CD4-positive, alpha-beta memory T cell (primary cell): ENCODE measurements around the gene RNF149. TPM values are rescaled to one million over a fixed set of nuclear protein-coding genes. Genes with fewer than 3 reads are reported as not detected.

Source experiments
- CTCF ChIA-PET: fragments of 350-600 bp; sonication (Branson Sonifier 250); formaldehyde crosslinking; loops from one replicate; lab custom pipeline; 2021; ENCODE audit warnings: inconsistent platforms; ENCODE audit not compliant: partially characterized antibody; lab: Charles Lee
- POLR2A ChIA-PET: fragments of 350-600 bp; sonication (Branson Sonifier 250); formaldehyde crosslinking; loops from one replicate; lab custom pipeline; 2021; ENCODE audit not compliant: partially characterized antibody; lab: Charles Lee
- DNase-seq, 5 donors: peaks; one replicate each; pipeline versions ENCODE4 v3.0.0 to v3.0.0-alpha.2; 2020 to 2022; ENCODE audit warnings: mixed read lengths in 1 of 5
- H3K27ac ChIP-seq: one replicate; pipeline ENCODE4 v1.7.0; 2013; ENCODE audit warnings: low read depth, low read length
- H3K27me3 ChIP-seq: 2 replicates; pipeline ENCODE4 v1.7.0; 2013; ENCODE audit warnings: mild to moderate bottlenecking, low read length, moderate library complexity; ENCODE audit not compliant: insufficient read depth
- H3K36me3 ChIP-seq: 2 replicates; pipeline ENCODE4 v1.7.0; 2013; ENCODE audit warnings: mild to moderate bottlenecking, low read length, moderate library complexity; ENCODE audit not compliant: insufficient read depth
- H3K4me1 ChIP-seq: 2 replicates; pipeline ENCODE4 v1.7.0; 2013; ENCODE audit warnings: mild to moderate bottlenecking, low read length, moderate library complexity; ENCODE audit not compliant: insufficient read depth
- H3K4me3 ChIP-seq, 2 donors: one replicate each; pipeline ENCODE4 v1.7.0; 2013; ENCODE audit warnings: low read length in 2 of 2, mild to moderate bottlenecking in 1 of 2
- H3K9me3 ChIP-seq, 2 donors: one replicate each; pipeline ENCODE4 v1.7.0; 2013; ENCODE audit warnings: low read length in 2 of 2, control low read depth in 1 of 2; ENCODE audit not compliant: control insufficient read depth in 1 of 2
- H3K27ac Mint-ChIP-seq, 7 donors: one replicate each; pipeline ENCODE4 v1.8.0; 2020 to 2021; ENCODE audit warnings: mixed read lengths in 7 of 7, mild to moderate bottlenecking in 6 of 7, inconsistent platforms in 3 of 7, moderate library complexity in 3 of 7
- H3K27me3 Mint-ChIP-seq, 2 donors: one replicate each; pipeline ENCODE4 v1.8.0; 2020 to 2021; ENCODE audit warnings: mixed read lengths in 2 of 2
- H3K36me3 Mint-ChIP-seq, 2 donors: one replicate each; pipeline ENCODE4 v1.8.0; 2020 to 2021; ENCODE audit warnings: mixed read lengths in 2 of 2, inconsistent platforms in 1 of 2, mild to moderate bottlenecking in 1 of 2
- H3K4me1 Mint-ChIP-seq, 4 donors: one replicate each; pipeline ENCODE4 v1.8.0; 2020 to 2021; ENCODE audit warnings: mixed read lengths in 4 of 4, mild to moderate bottlenecking in 1 of 4
- H3K4me3 Mint-ChIP-seq, 8 donors: one replicate each; pipeline ENCODE4 v1.8.0; 2020 to 2021; ENCODE audit warnings: mixed read lengths in 8 of 8, mild to moderate bottlenecking in 7 of 8, moderate library complexity in 6 of 8, inconsistent platforms in 3 of 8
- H3K9me3 Mint-ChIP-seq, 8 donors: one replicate each; pipeline ENCODE4 v1.8.0; 2020 to 2021; ENCODE audit warnings: mixed read lengths in 8 of 8, mild to moderate bottlenecking in 5 of 8, inconsistent platforms in 3 of 8, moderate library complexity in 1 of 8
- intact Hi-C: fragments of 100-400 bp; cut with micrococcal nuclease; formaldehyde crosslinking; loops from one replicate; pipeline ENCODE4 v1.15.1; 2023
- polyA plus RNA-seq, 2 donors: library from polyadenylated mRNA; unstranded; fragments of 300-500 nt; fragmentation: Illumina TruSeq; gene quantifications; one replicate each; pipeline ENCODE4 v1.2.3, GENCODE V29; 2021
- total RNA-seq, 2 experiments: library from RNA; stranded (reverse); gene quantifications; one replicate each; pipeline ENCODE4 v1.2.3, GENCODE V29; 2021

The RNF149 gene
- total and polyA plus RNA-seq, 4 experiments from 2014 or later, result 67.6 to 154 (median 116) TPM

DNA sequence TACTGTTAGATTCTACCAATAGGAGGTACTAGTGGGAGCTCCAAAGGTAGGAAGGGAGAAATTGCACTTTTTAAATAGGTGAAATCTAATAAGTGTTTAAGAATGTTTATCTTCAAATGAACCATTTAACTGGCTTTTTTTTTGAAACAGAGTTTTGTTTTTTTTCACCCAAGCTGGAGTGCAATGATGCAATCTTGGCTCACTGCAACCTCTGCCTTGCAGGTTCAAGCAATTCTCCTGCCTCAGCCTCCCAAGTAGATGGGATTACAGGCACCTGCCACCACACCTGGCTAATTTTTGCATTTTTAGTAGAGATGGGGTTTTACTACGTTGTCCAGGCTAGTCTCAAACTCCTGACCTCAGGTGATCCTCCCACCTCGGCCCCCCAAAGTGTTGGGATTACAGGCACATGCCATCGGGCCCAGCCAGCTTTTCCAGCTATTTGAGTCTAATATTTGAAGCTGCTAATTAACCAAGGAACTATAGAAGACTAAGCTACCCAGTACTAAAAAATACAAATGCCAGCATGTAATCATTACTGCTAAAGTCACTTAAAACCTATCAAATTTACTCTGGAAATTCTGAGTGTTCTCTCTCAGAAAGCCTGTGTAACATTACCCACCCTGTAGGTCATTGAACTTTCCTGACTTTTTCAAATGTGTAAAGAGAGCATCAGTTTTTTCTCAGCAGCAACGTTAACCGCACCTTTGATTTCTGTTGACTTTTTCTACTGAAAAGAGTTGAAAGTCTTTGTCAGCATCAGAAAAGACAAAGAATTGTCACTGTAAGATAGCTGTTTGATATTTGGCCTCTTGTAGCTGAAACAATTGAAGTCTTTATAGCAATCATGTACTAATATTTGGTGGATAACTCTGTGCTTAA, 24.6 kb upstream of the RNF149 start:
- Mint-ChIP-seq H3K4me1 (peaks cover 6 to 33% (median 10%) of the 10 kb centered on the region in 4 donors), H3K27me3 (no peaks in the 10 kb centered on the region), H3K27ac (peak overlapping the region in 3 of 7 donors; percentile 38 to 87 (median 76)), H3K36me3 (no peaks in the 10 kb centered on the region), H3K4me3 (peak overlapping the region in 2 of 8 donors; percentile 26 to 35), H3K9me3 (peaks cover 0 to 4% (median 0%) of the 10 kb centered on the region in 8 donors)
- Histone ChIP-seq H3K9me3 (no peaks in the 10 kb centered on the region), H3K27me3 (no peaks in the 10 kb centered on the region), H3K4me1 (peaks cover 60% of the 10 kb centered on the region), H3K4me3 (no peak overlapping the region), H3K36me3 (no peaks in the 10 kb centered on the region), H3K27ac (no peak overlapping the region)
- ChIA-PET CTCF (interaction anchor here (0.8 to 6.7 kb wide), 7 partner anchors 9 to 498 kb away, joined by 3 to 64 read pairs (median 7); partner anchors contain the start of genes CREG2 and RNF149), POLR2A (interaction anchor here (0.7 to 7.7 kb wide), 4 partner anchors 15 to 26 kb away, joined by 3 to 247 read pairs (median 4); partner anchors contain the start of gene RNF149)
- no peak for DNase-seq
- intact Hi-C loops, result no loop called here

DNA sequence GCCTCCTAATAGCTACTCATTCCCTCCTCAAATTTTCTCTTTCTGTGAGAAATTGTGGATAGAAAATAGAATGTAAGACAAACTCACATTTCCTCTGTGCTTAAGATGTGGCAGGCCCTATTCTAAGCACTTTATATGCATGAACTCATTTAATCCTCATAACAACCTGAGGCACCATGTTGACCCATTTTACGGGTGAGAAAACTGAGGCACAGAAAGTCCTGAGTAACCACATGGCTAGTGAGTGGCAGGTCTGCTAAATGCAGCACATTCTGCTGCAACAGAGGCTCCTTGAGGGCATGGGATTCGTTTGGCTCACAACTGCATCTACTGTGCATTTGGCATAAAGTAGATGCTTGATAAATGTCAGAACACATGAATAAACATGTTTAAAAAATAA, 22.7 kb upstream of the RNF149 start:
- H3K27me3 Mint-ChIP-seq, result no peaks in the 10 kb centered on the region
- intact Hi-C loops, result no loop called here
- ChIA-PET POLR2A (interaction anchor here (0.9 to 7.7 kb wide), 6 partner anchors 9 to 79 kb away, joined by 3 to 247 read pairs (median 12); partner anchors contain the start of genes CNOT11 and RNF149), CTCF (interaction anchor here (1.7 to 6.7 kb wide), 4 partner anchors 11 to 57 kb away, joined by 6 to 64 read pairs (median 13); no protein-coding TSS in a partner anchor)
- peak overlapping the region in 2 of 7 donors; percentile 69 to 88 for H3K27ac Mint-ChIP-seq
- Histone ChIP-seq H3K4me3 (no peak overlapping the region), H3K27me3 (no peaks in the 10 kb centered on the region), H3K9me3 (no peaks in the 10 kb centered on the region), H3K4me1 (peaks cover 78% of the 10 kb centered on the region), H3K36me3 (no peaks in the 10 kb centered on the region), H3K27ac (peak overlapping the region; percentile 52)
- H3K4me3 Mint-ChIP-seq, result peak overlapping the region in 3 of 8 donors; percentile 34 to 75 (median 39)
- H3K9me3 Mint-ChIP-seq, result no peaks in the 10 kb centered on the region
- no peak for DNase-seq
- peaks cover 5 to 31% (median 7%) of the 10 kb centered on the region in 4 donors for H3K4me1 Mint-ChIP-seq
- no peaks in the 10 kb centered on the region for H3K36me3 Mint-ChIP-seq

DNA sequence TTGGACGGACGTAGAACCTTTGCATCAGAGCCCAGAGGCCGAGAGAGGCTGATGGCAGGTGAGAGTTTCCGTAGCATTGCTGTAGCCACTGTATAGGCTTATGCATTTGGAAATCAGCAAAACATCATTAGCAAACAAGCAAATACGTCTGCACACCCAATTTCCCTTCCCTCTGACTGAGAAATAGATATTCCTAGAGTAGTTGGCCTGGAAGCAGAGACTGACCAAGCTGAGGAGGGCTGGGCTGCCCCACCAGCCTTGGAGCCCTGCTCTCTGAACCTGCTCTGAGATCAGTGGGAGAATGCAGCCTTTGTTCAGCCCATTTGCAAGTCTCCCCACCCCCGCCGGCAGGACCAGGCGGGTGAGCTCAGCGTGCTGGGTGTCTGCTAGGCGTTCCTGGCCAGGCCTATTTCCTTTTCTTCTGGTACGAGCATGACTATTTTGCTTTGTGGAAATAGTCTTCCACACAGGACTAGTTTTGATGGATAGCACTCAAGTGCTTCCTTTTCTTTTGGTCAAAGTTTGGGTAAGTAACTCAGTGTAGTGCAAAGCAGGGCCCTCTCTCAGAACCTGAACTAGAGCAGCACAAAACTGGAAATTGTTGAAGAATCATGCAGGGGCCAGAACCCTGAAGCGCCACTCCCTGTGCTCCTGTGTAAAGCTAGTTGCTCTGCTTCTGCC, 21.9 kb upstream of the RNF149 start:
- DNase-seq, result peak in 4 of 5 donors; percentile 32 to 55 (median 36)
- ChIA-PET POLR2A (interaction anchor here (0.6 to 7.7 kb wide), 10 partner anchors 10 to 78 kb away, joined by 3 to 247 read pairs (median 10); partner anchors contain the start of genes CNOT11 and RNF149), CTCF (interaction anchor here (0.6 to 6.7 kb wide), 7 partner anchors 9 to 58 kb away, joined by 3 to 64 read pairs (median 6); partner anchors contain the start of gene RNF149)
- Histone ChIP-seq H3K4me3 (peak overlapping the region in 1 of 2 donors; percentile 12), H3K9me3 (no peaks in the 10 kb centered on the region), H3K27me3 (no peaks in the 10 kb centered on the region), H3K36me3 (no peaks in the 10 kb centered on the region), H3K4me1 (peaks cover 78% of the 10 kb centered on the region), H3K27ac (peak overlapping the region; percentile 52)
- Mint-ChIP-seq H3K27me3 (no peaks in the 10 kb centered on the region), H3K9me3 (peaks cover 0 to 1% (median 0%) of the 10 kb centered on the region in 8 donors), H3K36me3 (no peaks in the 10 kb centered on the region), H3K27ac (no peak overlapping the region), H3K4me3 (peak overlapping the region in 5 of 8 donors; percentile 34 to 75 (median 63)), H3K4me1 (peaks cover 5 to 31% (median 7%) of the 10 kb centered on the region in 4 donors)
- intact Hi-C loops, result no loop called here

DNA sequence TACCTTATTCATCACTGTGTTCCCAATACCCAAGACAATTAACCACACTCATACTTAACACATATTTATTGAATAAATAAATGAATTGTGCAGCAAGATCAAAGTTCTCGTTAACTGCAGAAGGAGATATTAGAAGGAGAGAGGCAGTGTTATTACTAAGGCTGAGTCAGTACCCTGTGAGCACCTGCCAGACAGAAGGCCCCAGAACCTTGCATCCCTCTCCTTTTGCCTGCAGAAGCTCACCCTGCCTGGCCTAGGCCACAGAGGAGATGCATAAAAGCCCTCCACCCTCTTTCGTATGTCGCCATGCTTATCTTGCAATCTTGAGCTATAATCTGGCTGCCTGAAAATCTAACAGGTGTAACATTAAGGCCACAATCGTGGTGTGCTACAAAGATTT, 20.5 kb upstream of the RNF149 start:
- Mint-ChIP-seq H3K36me3 (no peaks in the 10 kb centered on the region), H3K9me3 (peaks cover 0 to 4% (median 0%) of the 10 kb centered on the region in 8 donors), H3K27ac (no peak overlapping the region), H3K4me1 (peaks cover 6 to 33% (median 8%) of the 10 kb centered on the region in 4 donors), H3K27me3 (no peaks in the 10 kb centered on the region), H3K4me3 (no peak overlapping the region)
- no peaks in the 10 kb centered on the region for H3K36me3 ChIP-seq
- intact Hi-C loops, result loop anchor here (2.0 kb wide), 1 partner anchor 14 kb away; no protein-coding TSS in a partner anchor
- POLR2A ChIA-PET, result interaction anchor here (0.6 to 7.7 kb wide), 19 partner anchors 8 to 771 kb away, joined by 3 to 247 read pairs (median 5); partner anchors contain the start of genes CNOT11, PDCL3, RFX8 and RNF149
- CTCF ChIA-PET, result interaction anchor here (1.1 to 6.7 kb wide), 8 partner anchors 9 to 58 kb away, joined by 3 to 64 read pairs (median 6); partner anchors contain the start of gene RNF149
- no peaks in the 10 kb centered on the region for H3K9me3 ChIP-seq
- peaks cover 75% of the 10 kb centered on the region for H3K4me1 ChIP-seq
- peak overlapping the region; percentile 52 for H3K27ac ChIP-seq
- no peaks in the 10 kb centered on the region for H3K27me3 ChIP-seq
- peak overlapping the region; percentile 2 to 39 for H3K4me3 ChIP-seq
- DNase-seq, result peak; percentile 29 to 71 (median 31)

DNA sequence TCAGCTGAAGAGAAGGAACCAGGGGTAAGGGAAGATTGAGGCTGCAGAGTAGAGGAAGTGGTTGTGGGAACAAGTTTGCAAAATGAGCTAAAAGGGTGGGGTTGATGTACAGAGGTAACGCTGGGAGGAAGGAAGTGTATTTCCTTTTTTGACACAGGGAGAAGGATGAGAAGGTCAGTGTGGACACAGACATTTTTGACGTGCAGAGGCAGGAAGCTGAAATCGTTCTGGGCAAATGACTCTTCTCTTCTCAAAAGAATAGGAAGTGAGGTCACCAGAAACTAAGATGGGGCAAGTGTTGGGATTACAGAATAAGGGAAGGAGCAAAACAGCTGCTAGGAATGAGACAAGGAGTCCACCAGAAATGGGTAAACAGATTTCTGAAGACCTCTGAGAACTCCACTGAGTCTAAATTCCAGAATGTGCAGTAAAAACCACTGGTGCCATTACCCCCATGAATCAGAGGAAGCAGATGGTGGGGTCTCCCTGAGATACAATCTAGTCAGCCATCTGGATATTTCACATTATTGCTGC, 20.0 kb upstream of the RNF149 start:
- H3K27me3 ChIP-seq, result no peaks in the 10 kb centered on the region
- H3K9me3 ChIP-seq, result no peaks in the 10 kb centered on the region
- no peak overlapping the region for H3K27ac Mint-ChIP-seq
- H3K4me1 ChIP-seq, result peaks cover 70% of the 10 kb centered on the region
- no peaks in the 10 kb centered on the region for H3K36me3 Mint-ChIP-seq
- peak; percentile 65 to 81 (median 80) for DNase-seq
- no peaks in the 10 kb centered on the region for H3K36me3 ChIP-seq
- H3K4me3 Mint-ChIP-seq, result no peak overlapping the region
- peak overlapping the region; percentile 2 to 39 for H3K4me3 ChIP-seq
- ChIA-PET POLR2A (interaction anchor here (0.6 to 7.7 kb wide), 21 partner anchors 8 to 770 kb away, joined by 3 to 247 read pairs (median 5); partner anchors contain the start of genes CNOT11, PDCL3, RFX8 and RNF149), CTCF (interaction anchor here (1.1 to 6.7 kb wide), 10 partner anchors 10 to 60 kb away, joined by 3 to 64 read pairs (median 4); partner anchors contain the start of gene RNF149)
- H3K4me1 Mint-ChIP-seq, result peaks cover 5 to 33% (median 6%) of the 10 kb centered on the region in 4 donors
- intact Hi-C loops, result loop anchor here (1.0 to 2.0 kb wide), 3 partner anchors 14 to 75 kb away; no protein-coding TSS in a partner anchor
- H3K27ac ChIP-seq, result peak overlapping the region; percentile 52
- no peaks in the 10 kb centered on the region for H3K27me3 Mint-ChIP-seq
- H3K9me3 Mint-ChIP-seq, result peaks cover 0 to 4% (median 0%) of the 10 kb centered on the region in 8 donors

DNA sequence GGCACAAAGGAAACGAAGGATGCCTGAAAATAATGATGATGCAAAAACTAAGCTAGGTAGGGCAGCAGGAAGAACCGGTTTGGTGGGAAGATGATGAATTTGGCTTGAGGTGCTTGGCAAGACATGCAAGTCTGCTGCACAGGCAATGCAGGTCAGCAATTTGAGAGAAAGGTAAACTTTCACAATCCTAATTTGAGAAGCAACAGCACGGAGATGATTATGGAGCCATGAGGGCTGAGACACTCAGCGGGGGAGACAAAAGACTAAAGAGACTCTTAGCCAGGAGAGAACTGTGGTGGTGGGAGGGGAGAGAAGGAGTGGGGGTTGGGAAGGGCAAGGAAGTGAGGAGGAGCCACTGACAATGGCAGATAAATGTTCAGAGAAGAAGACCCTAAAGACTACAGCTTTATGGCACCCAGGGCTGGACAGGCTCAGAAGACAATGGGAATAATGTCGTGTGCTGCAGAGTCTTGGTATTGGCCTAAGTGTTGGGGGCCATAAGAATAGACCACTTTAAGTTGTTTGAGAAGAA, 19.4 kb upstream of the RNF149 start:
- Histone ChIP-seq H3K9me3 (no peaks in the 10 kb centered on the region), H3K27ac (peak overlapping the region; percentile 52), H3K4me3 (peak overlapping the region; percentile 20 to 30), H3K4me1 (peaks cover 66% of the 10 kb centered on the region), H3K36me3 (no peaks in the 10 kb centered on the region), H3K27me3 (no peaks in the 10 kb centered on the region)
- no peak overlapping the region for H3K4me3 Mint-ChIP-seq
- POLR2A ChIA-PET, result interaction anchor here (0.8 to 7.7 kb wide), 19 partner anchors 9 to 765 kb away, joined by 3 to 247 read pairs (median 5); partner anchors contain the start of genes CNOT11, PDCL3 and RNF149
- no peaks in the 10 kb centered on the region for H3K36me3 Mint-ChIP-seq
- no peak overlapping the region for H3K27ac Mint-ChIP-seq
- peaks cover 0 to 32% (median 8%) of the 10 kb centered on the region in 4 donors for H3K4me1 Mint-ChIP-seq
- peaks cover 0 to 4% (median 0%) of the 10 kb centered on the region in 8 donors for H3K9me3 Mint-ChIP-seq
- no peak for DNase-seq
- H3K27me3 Mint-ChIP-seq, result no peaks in the 10 kb centered on the region
- CTCF ChIA-PET, result interaction anchor here (0.6 to 6.7 kb wide), 11 partner anchors 10 to 60 kb away, joined by 3 to 64 read pairs (median 4); partner anchors contain the start of gene RNF149
- intact Hi-C loops, result loop anchor here (1.0 to 2.0 kb wide), 3 partner anchors 15 to 75 kb away; no protein-coding TSS in a partner anchor
